UCSD-AML1 (cell line): ENCODE data around the gene SLIT1.

Experiments used
- DNase-seq: peaks from one replicate; lab custom pipeline; 2025; ENCODE audit not compliant: unreplicated experiment; lab: John Stamatoyannopoulos, UW

Gene SLIT1

GRCh38 chr10:97203220-97203619 is 17.5 kb upstream of the SLIT1 start:
- DNase-seq: no peak

GRCh38 chr10:97200616-97201015 is 14.9 kb upstream of the SLIT1 start:
- DNase-seq: no peak

- DNase-seq: peak; percentile 26
These were observed 13.4 kb upstream of the SLIT1 start for GRCh38 chr10:97199152-97199551.

DNA sequence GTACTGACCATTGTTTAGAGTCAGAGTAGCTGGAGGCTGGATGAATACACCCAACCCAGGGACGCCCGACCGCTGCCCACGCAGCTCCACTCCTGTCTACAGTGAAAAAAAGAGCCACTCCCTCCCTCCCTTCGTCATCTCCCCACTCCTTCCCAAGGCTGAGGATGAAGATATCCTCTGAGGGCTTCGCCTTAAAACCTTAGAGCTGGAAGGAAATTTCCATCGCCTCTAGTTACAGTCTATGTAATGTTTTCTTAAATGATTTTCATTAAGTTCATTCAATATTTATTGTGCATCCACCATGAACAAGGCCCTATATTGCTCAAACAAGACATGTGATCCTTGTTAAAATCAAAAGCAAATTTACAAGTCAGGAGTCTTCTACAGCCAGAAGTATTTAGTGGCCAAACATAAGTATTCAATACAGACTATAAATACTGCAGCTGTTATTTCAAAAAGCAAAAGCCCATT is 11.3 kb upstream of the SLIT1 start:
- DNase-seq: no peak

DNA sequence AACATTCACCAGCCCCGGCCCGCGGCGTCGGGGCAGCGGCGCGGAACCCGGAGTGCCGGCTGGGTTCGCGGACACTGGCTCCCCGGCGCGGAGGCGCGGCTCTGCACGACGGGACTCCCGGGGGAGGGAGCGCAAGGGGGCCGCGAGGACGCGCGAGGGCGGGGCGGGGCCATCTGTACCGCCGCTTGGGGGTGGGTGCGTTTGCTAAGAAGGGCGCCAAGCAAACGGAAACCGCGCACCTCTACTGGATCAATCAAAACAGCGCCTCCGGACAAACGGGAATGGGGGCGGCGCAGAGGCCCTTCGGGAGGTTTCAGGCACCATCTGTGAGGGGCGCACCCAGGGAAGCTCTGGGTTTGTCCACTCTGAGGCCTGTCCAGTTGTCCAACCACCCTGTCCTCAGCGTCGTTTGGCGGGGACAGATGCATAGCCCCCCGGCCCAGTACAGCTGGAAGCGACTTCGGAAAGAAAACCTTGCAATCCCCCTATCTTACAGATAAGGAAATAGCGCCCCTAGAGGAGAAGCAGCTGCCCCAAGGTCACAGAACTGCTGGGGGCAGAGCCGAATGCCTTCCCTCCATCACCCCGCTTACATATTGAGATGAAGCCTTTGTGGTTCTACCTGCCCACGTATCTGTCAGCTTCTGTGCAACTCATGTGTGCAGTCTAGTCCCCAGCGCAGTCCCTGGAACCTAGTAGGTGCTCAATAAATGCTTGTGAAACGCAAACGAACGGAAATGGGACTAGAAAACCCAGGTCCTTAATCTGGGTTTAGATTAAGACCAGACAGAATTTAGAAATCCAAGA is 10.7 kb upstream of the SLIT1 start:
- DNase-seq: peak; percentile 43

DNA sequence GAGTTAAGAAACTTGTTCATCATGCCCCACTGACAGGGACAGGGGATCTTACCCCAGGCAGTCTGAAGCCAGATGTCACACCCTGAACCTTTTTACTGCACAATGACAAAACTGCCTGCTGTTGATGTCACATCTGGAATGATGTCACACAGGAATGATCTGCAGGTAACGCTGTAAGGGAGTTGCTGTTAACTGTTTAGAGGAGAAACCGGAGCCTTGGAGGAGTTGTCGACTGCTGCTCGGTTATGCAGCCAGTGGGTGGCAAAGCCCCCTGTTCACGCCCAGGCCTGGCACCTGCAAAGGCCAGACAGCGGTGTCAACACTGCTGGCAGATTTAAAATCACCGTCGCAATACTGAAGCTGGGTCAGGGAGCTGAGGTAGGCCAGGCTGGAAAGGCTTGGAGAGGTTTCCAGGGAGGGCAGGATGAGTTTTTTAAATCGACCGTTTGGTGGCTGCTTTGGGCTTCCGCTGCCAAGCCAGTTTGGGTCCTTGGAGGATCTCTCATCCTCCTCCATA is 10.0 kb upstream of the SLIT1 start:
- no peak for DNase-seq

DNA sequence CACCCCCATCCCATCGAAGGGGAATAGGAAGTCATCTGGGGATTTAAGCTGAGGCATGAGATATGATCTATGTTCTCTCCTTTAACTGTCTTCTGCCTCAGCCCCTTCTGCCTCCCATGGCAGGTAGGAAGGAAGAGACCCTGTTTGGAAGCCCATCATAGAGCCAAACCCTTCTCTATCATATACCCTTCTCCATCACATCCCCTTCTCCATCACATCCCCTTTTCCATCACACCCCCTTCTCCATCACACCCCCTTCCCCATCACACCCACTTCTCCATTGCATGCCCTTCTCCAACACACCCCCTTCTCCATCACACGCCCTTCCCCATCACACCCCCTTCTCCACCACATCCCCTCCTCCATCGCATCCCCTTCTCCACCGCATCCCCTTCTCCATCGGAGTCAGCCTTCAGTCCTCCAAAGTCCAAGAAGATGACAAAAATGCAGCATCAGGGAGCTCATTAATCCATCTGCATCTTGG is 7.2 kb upstream of the SLIT1 start:
- DNase-seq: no peak

DNA sequence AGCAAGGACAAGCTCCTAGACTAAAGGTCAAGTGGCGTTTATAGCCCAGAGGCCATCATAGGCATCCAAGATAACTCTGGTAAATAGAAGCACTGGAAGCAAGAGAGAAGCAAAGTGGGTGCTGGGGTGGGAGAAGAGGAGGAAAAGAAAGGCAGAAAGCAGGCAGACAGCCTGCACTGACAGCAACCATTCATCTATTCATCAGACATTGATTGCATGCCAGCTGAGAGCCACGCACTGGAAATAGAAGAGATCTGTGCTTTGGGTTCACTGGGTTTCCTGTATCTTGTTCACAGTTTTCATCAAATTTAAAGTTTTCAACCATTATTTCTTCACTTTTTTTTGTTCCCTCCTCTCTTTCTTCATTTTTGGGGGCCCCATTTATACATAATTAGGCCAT is 4.7 kb upstream of the SLIT1 start:
- DNase-seq: no peak

DNA sequence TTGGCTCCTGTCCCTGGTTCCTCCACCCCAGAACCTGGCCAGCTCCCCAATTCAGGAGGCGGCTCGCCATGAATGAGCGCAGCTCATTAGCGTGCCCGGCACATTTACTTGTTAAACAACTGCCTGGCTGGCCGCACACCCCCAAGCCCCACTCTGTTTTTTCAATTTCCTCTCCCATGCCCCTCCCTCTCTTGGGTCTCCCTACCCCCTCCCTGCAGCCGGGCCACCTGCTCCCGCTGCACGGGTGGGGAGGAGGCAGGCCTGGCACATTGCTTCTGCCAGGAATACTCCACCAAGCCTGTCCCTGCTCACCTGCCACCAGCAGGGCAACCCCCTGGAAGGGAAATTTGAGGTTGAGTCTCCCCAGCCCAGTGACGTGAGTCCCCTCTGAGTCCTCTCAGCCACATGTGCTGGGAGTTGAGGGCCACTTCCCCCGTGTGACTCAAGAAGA is 2.5 kb upstream of the SLIT1 start:
- DNase-seq: no peak

GRCh38 chr10:97186911-97187310 is 1.2 kb upstream of the SLIT1 start:
- no peak for DNase-seq

GRCh38 chr10:97184971-97185325 is 811 bp downstream of the SLIT1 start:
- no peak for DNase-seq

- DNase-seq: no peak
These were observed 2.4 kb downstream of the SLIT1 start for GRCh38 chr10:97183314-97183713.

DNA sequence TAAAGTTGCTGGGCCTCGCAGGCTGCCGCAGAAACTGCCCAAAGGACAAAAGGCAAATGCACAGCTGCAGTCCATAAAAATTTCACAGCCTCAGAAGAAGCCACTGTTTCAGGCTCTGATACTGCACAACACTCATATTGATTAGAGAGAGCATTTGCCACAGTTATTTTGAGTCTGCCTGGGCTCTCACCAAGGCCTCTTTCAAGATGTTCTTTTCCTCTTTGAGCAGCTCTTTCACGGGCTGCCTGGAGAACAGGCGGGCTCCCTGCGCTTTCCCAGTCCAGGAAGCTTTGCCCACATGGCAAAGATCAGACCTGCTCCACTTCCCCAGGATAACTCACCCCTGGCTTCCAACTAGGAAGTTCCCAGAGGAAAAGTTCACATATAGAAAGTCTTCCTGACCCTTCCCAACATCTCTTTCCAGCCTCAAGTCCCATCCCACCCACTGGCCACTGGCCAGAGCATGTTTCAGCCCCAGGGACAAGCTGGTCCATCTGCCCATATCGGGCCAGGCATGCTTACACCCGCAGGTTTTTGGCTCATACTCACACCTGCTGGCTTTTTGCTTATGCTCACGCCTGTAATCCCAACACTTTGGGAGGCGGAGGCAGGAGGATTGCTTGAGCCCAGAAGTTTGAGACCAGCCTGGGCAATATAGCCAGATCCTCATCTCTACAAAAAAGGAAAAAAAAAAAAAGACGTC is 3.3 kb downstream of the SLIT1 start:
- no peak for DNase-seq

DNA sequence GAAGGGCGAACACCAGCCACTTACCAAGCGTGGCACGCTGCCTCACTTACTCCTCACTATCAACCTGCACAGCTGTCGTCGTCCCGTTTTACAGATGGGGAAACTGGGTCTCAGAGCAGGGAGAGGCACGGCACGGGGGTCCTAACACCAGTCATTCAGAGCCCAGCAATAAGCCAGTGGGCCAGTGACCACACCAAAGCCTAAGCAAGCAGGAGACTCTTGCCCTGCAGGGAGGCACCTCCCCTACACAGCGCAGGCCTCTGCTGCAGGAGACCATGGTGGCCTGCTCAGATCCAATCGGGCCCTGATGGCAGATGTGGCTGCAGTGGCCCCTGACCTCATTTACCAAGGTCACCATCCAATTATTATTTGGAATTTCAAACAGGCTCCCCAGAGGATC is 4.8 kb downstream of the SLIT1 start:
- no peak for DNase-seq

- DNase-seq: no peak
These were observed 5.4 kb downstream of the SLIT1 start for GRCh38 chr10:97180363-97180755.

- DNase-seq: no peak
These were observed 5.9 kb downstream of the SLIT1 start for GRCh38 chr10:97179731-97180362.

- no peak for DNase-seq
These were observed 6.4 kb downstream of the SLIT1 start for GRCh38 chr10:97179311-97179710.

- DNase-seq: no peak
These were observed 7.7 kb downstream of the SLIT1 start for GRCh38 chr10:97178074-97178473.

DNA sequence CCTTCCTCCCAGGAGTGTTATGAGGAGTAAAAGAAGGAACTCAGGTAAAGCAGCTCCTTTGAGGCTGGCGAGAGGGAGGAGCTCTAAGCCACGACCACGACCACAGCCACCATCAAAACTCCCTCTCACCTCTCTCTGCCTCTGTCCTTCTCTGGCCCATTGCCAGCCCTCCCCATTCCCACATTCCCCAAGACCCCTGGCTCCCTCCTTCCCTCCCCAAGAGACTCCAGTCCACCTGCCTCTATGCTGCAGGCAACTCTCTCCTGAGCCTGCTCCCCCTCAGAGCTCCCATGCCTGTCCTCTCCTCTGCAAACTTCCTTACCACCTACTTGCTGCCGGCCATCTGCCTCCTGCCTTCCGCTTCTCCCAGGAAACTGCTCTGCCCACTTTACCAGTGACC is 9.5 kb downstream of the SLIT1 start:
- no peak for DNase-seq

DNA sequence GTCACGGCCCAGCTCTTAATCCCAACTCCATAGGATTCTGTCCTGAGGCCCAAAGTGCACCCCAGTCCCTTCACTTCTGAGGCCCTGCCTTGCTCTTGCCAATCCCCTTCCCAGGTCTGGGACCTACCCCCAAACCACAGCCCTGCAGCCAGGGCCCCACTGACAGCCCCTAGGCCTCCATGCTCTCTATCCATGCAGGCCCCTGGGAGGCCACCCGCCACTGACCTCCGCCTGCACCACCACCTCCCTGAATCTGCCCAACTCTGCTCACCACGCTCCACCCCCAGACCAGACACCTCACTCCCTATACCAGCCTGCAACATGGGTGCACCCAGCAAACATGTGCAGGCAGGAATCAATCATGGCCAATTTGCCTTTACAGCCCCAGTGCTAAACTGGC is 10.2 kb downstream of the SLIT1 start:
- no peak for DNase-seq

GRCh38 chr10:97174941-97175340 is 10.8 kb downstream of the SLIT1 start:
- DNase-seq: no peak
